H1 (cell line): ENCODE data around the gene WASL. TPM values are rescaled to one million over a fixed set of nuclear protein-coding genes. Genes with fewer than 3 reads are reported as not detected.

ENCODE experiments used
- CTCF ChIA-PET: fragments of 300-600 bp; sonication (Branson Sonifier 250); formaldehyde crosslinking; loops from one replicate; lab custom pipeline; 2021; ENCODE audit not compliant: partially characterized antibody; lab: Charles Lee
- POLR2A ChIA-PET: fragments of 300-600 bp; sonication (Branson Sonifier 250); formaldehyde crosslinking; loops from one replicate; lab custom pipeline; 2021; ENCODE audit warnings: inconsistent platforms; ENCODE audit not compliant: partially characterized antibody; lab: Charles Lee
- DNase-seq, 2 experiments: peaks; one replicate each; pipeline versions ENCODE4 v3.0.0 to v3.0.0-alpha.2; 2010 to 2022; ENCODE audit warnings: low spot score in 2 of 2, low read depth in 1 of 2, mixed read lengths in 1 of 2
- FAIRE-seq: peaks from 2 replicates; lab custom pipeline; 2011; peaks lifted over from hg19 to GRCh38; lab: Jason Lieb, UNC
- H2AFZ ChIP-seq: 2 replicates; pipeline ENCODE4 v1.8.1; 2012; ENCODE audit warnings: low read length, inconsistent platforms
- H2AK5ac ChIP-seq: 2 replicates; pipeline ENCODE4 v1.6.1; 2013; ENCODE audit warnings: low read depth, low read length
- H2BK120ac ChIP-seq: replicated peaks from 2 replicates; pipeline ENCODE3; 2013; ENCODE audit warnings: low read depth, low read length, inconsistent platforms
- H2BK12ac ChIP-seq: 2 replicates; pipeline ENCODE4 v1.6.1; 2013; ENCODE audit warnings: low read depth, low read length
- H2BK15ac ChIP-seq: 2 replicates; pipeline ENCODE4 v1.6.1; 2013; ENCODE audit warnings: low read length
- H2BK20ac ChIP-seq: 2 replicates; pipeline ENCODE4 v1.6.1; 2013; ENCODE audit warnings: low read length
- H2BK5ac ChIP-seq: 2 replicates; pipeline ENCODE4 v1.6.1; 2013; ENCODE audit warnings: low read depth, low read length
- H3K14ac ChIP-seq: 2 replicates; pipeline ENCODE4 v1.6.1; 2013; ENCODE audit warnings: inconsistent platforms; ENCODE audit not compliant: insufficient read length
- H3K18ac ChIP-seq: 2 replicates; pipeline ENCODE4 v1.6.1; 2013; ENCODE audit warnings: low read length; ENCODE audit errors: extremely low read depth
- H3K23ac ChIP-seq: 2 replicates; pipeline ENCODE4 v1.6.1; 2013; ENCODE audit warnings: inconsistent platforms; ENCODE audit not compliant: insufficient read length
- H3K23me2 ChIP-seq: 2 replicates; pipeline ENCODE4 v1.6.1; 2013; ENCODE audit warnings: low read depth, low read length
- H3K27ac ChIP-seq: 2 replicates; pipeline ENCODE4 v1.6.1; 2011; ENCODE audit warnings: low read depth, low read length, inconsistent platforms
- H3K27me3 ChIP-seq, 4 experiments: replicated peaks in 1 of 4; 1 replicate in 1 of 4; 2 replicates in 3 of 4; pipeline versions ENCODE4 v1.6.1 to v1.8.1; 2011 to 2013; ENCODE audit warnings: low read length in 3 of 4, mild to moderate bottlenecking in 3 of 4, inconsistent platforms in 2 of 4, mixed read lengths in 2 of 4, moderate library complexity in 1 of 4; ENCODE audit not compliant: control insufficient read depth in 3 of 4, insufficient read depth in 3 of 4; ENCODE audit errors: extremely low read depth in 1 of 4
- H3K36me3 ChIP-seq, 4 experiments: 2 replicates each; pipeline versions ENCODE4 v1.6.1 to v1.8.1; 2011 to 2013; ENCODE audit warnings: mild to moderate bottlenecking in 4 of 4, low read length in 3 of 4, moderate library complexity in 2 of 4, control low read depth in 1 of 4, inconsistent platforms in 1 of 4; ENCODE audit not compliant: insufficient read depth in 4 of 4, control insufficient read depth in 2 of 4
- H3K4ac ChIP-seq: replicated peaks from 2 replicates; pipeline ENCODE3; 2013; ENCODE audit warnings: low read length, low read depth, mixed read lengths, inconsistent platforms; ENCODE audit not compliant: insufficient read length
- H3K4me1 ChIP-seq, 4 experiments: replicated peaks in 1 of 4; 1 replicate in 1 of 4; 2 replicates in 3 of 4; pipeline versions ENCODE4 v1.6.1 to v1.8.1; 2011 to 2013; ENCODE audit warnings: low read length in 3 of 4, inconsistent platforms in 2 of 4, mixed read lengths in 1 of 4; ENCODE audit not compliant: insufficient read depth in 4 of 4, control insufficient read depth in 3 of 4
- H3K4me2 ChIP-seq, 2 experiments: 2 replicates each; pipeline versions ENCODE4 v1.6.1 to v1.8.1; 2011 to 2013; ENCODE audit warnings: low read depth in 2 of 2, low read length in 2 of 2, control low read depth in 1 of 2, inconsistent platforms in 1 of 2, mild to moderate bottlenecking in 1 of 2; ENCODE audit not compliant: insufficient read depth in 1 of 2
- H3K4me3 ChIP-seq, 4 experiments: fragments of 200-600, 300-600 bp in 1 of 4; sonication (generic), shearing (Covaris generic), sonication (Bioruptor Twin) in 1 of 4; 2 replicates each; pipeline versions ENCODE4 v1.5.1 to v1.8.1; 2011 to 2016; ENCODE audit warnings: low read length in 4 of 4, low read depth in 3 of 4, control low read depth in 2 of 4, inconsistent platforms in 2 of 4, mild to moderate bottlenecking in 2 of 4, mixed read lengths in 1 of 4, moderate library complexity in 1 of 4; ENCODE audit not compliant: insufficient read depth in 2 of 4; ENCODE audit errors: extremely low read depth in 1 of 4
- H3K56ac ChIP-seq: replicated peaks from 2 replicates; pipeline ENCODE3; 2013; ENCODE audit warnings: low read depth, mild to moderate bottlenecking, mixed read lengths, low read length, inconsistent platforms; ENCODE audit not compliant: insufficient read length
- H3K79me1 ChIP-seq: 2 replicates; pipeline ENCODE4 v1.6.1; 2013; ENCODE audit warnings: low read depth, low read length, control low read depth
- H3K79me2 ChIP-seq, 2 experiments: 2 replicates each; pipeline versions ENCODE4 v1.6.1 to v1.8.1; 2012 to 2013; ENCODE audit warnings: low read length in 2 of 2, mild to moderate bottlenecking in 2 of 2, inconsistent platforms in 1 of 2; ENCODE audit not compliant: insufficient read depth in 2 of 2, control insufficient read depth in 1 of 2
- H3K9ac ChIP-seq, 4 experiments: replicated peaks in 1 of 4; 1 replicate in 1 of 4; 2 replicates in 3 of 4; pipeline versions ENCODE4 v1.6.1 to v1.8.1; 2011 to 2013; ENCODE audit warnings: low read depth in 3 of 4, low read length in 3 of 4, control low read depth in 2 of 4, mild to moderate bottlenecking in 2 of 4, moderate library complexity in 2 of 4, inconsistent platforms in 1 of 4; ENCODE audit errors: extremely low read depth in 1 of 4
- H3K9me3 ChIP-seq, 2 experiments: 2 replicates each; pipeline versions ENCODE4 v1.6.1 to v1.8.1; 2012 to 2013; ENCODE audit warnings: mild to moderate bottlenecking in 2 of 2, moderate library complexity in 2 of 2, control low read depth in 1 of 2, inconsistent platforms in 1 of 2, low read depth in 1 of 2, low read length in 1 of 2, mixed read lengths in 1 of 2; ENCODE audit not compliant: insufficient read depth in 2 of 2
- H4K20me1 ChIP-seq, 2 experiments: replicated peaks in 1 of 2; 2 replicates each; pipeline versions ENCODE3 to v1.8.1; 2011 to 2013; ENCODE audit warnings: inconsistent platforms in 2 of 2, low read length in 2 of 2, mild to moderate bottlenecking in 1 of 2; ENCODE audit not compliant: insufficient read depth in 2 of 2, control insufficient read depth in 1 of 2
- H4K5ac ChIP-seq: 2 replicates; pipeline ENCODE4 v1.6.1; 2013; ENCODE audit warnings: low read length, low read depth, mixed read lengths, inconsistent platforms; ENCODE audit not compliant: insufficient read length
- H4K8ac ChIP-seq: 2 replicates; pipeline ENCODE4 v1.8.0; 2013; ENCODE audit warnings: mild to moderate bottlenecking, moderate library complexity, low read length, inconsistent platforms; ENCODE audit not compliant: insufficient read depth; ENCODE audit errors: extremely low read depth
- H4K91ac ChIP-seq: replicated peaks from 2 replicates; pipeline ENCODE3; 2013; ENCODE audit warnings: low read length, mixed read lengths, inconsistent platforms; ENCODE audit not compliant: insufficient read length
- ATF2 ChIP-seq: IDR thresholded peaks from 2 replicates; pipeline ENCODE4 v1.6.1; 2012; ENCODE audit warnings: low read length, inconsistent platforms
- KDM5A ChIP-seq: fragments of 200-600 bp; IDR thresholded peaks from 2 replicates; pipeline ENCODE4 v1.7.1; 2012; ENCODE audit warnings: mild to moderate bottlenecking, low read length, inconsistent platforms, mixed read lengths
- SIN3A ChIP-seq, 2 experiments: IDR thresholded peaks in 1 of 2; conservative IDR thresholded peaks in 1 of 2; 2 replicates each; pipeline ENCODE4 v1.6.1; 2011 to 2012; ENCODE audit warnings: low read length in 2 of 2, improper control_type of control experiment in 1 of 2, low read depth in 1 of 2, mild to moderate bottlenecking in 1 of 2
- whole genome bisulfite sequencing, 2 experiments: shearing (Covaris generic) in 1 of 2; methylation state at CpG; one replicate each; pipeline versions ENCODE4 v1.1.6 to v1.1.7; 2013 to 2015; ENCODE audit warnings: low lambda C conversion rate in 2 of 2, mixed read lengths in 2 of 2, inconsistent platforms in 1 of 2, low coverage in 1 of 2, missing lambda C conversion rate in 1 of 2; ENCODE audit not compliant: insufficient replicate concordance in 2 of 2, insufficient coverage in 1 of 2, insufficient read length in 1 of 2; ENCODE audit errors: extremely low coverage in 1 of 2, missing lambda C conversion rate in 1 of 2; 5-methylcytosine and 5-hydroxymethylcytosine counted together
- polyA plus RNA-seq, 7 experiments: library from polyadenylated mRNA; depleted of rRNA in 3 of 7; stranded (reverse) in 5 of 7; unstranded in 2 of 7; fragments of >200 nt in 5 of 7; fragments of 200-250 nt in 2 of 7; gene quantifications; 1 replicate in 5 of 7; 2 replicates in 1 of 7; 4 replicates in 1 of 7; pipeline versions ENCODE4 v1.2.1 to v1.2.3, GENCODE V29; 2011 to 2013; ENCODE audit warnings: missing spikeins in 2 of 7, mixed read lengths in 2 of 7
- total RNA-seq: library from RNA; stranded (reverse); fragmentation: NEBNext Ultra II Directional; extraction: Animal tissue kit (Norgen Biotek cat#: 25700); gene quantifications from 2 replicates; pipeline ENCODE4 v1.2.1, GENCODE V29; 2021

WASL gene
- total and polyA plus RNA-seq, 2 of the 8 experiments (the other 6 are each of a cell fraction or from before 2014, with no cell fraction given), result 7.7 to 38.9 TPM

GRCh38 chr7:123770378-123770777 lies 21.6 kb upstream of the WASL start:
- POLR2A ChIA-PET, result interaction anchor here (1.7 kb wide), 1 partner anchor 22 kb away, joined by 8 read pairs; the partner anchor contains the start of gene WASL
- no peak overlapping the region for H3K27ac ChIP-seq

More at GRCh38 chr7:123770378-123770777, 21.6 kb upstream of the WASL start:
- H3K36me3 ChIP-seq, result no peaks in the 10 kb centered on the region
- H3K56ac ChIP-seq, result no peak overlapping the region
- no peaks in the 10 kb centered on the region; a peak in 1 of 7 replicates for H3K4me1 ChIP-seq
- H3K18ac ChIP-seq, result no peak overlapping the region
- no peaks in the 10 kb centered on the region for H3K23me2 ChIP-seq
- H2BK120ac ChIP-seq, result no peak overlapping the region
- no peak overlapping the region for H2BK5ac ChIP-seq
- no peak overlapping the region for H2BK15ac ChIP-seq
- no peak overlapping the region for H3K9ac ChIP-seq
- no peak overlapping the region for H3K23ac ChIP-seq
- no peak overlapping the region for H3K4ac ChIP-seq
- H2AFZ ChIP-seq, result 0 out of 2 replicates have a peak overlapping the region, but pooled peaks have one; percentile 48
- H2BK20ac ChIP-seq, result no peak overlapping the region
- no peak for DNase-seq
- H4K20me1 ChIP-seq, result no peaks in the 10 kb centered on the region
- H3K9me3 ChIP-seq, result no peaks in the 10 kb centered on the region
- no peak overlapping the region for H4K5ac ChIP-seq
- no peaks in the 10 kb centered on the region for H3K79me2 ChIP-seq
- H3K27me3 ChIP-seq, result no peaks in the 10 kb centered on the region
- CTCF ChIA-PET, result interaction anchor here (0.6 to 2.8 kb wide), 8 partner anchors 21 to 385 kb away, joined by 3 to 11 read pairs (median 4); partner anchors contain the start of gene WASL
- TF ChIP-seq KDM5A (no peak), ATF2 (no peak), SIN3A (conservative IDR thresholded peaks at IDR 0.05 in 1 of 2, IDR thresholded peaks at IDR 0.05 in 1 of 2; ENCODE audit: low read depth in 1 of 2, low read length in 2 of 2) (no peak)
- H2BK12ac ChIP-seq, result no peak overlapping the region
- no peak overlapping the region for H3K4me2 ChIP-seq
- no peak for FAIRE-seq
- H4K91ac ChIP-seq, result no peak overlapping the region
- no peak overlapping the region for H3K4me3 ChIP-seq
- 91% methylated on average over 4 of the region's 8 CpGs; no CpG with 5 or more reads in 1 of the 2 experiments for WGBS, 2 experiments
- no peak overlapping the region for H2AK5ac ChIP-seq
- no peak overlapping the region for H3K14ac ChIP-seq
- no peak overlapping the region for H4K8ac ChIP-seq
- H3K79me1 ChIP-seq, result no peaks in the 10 kb centered on the region
